Brain microvascular endothelial cell (primary cell): ENCODE data around the gene DOP1B.
"Not testable (repeated sequence)": the region's sequence is repeated elsewhere in the genome, so short reads cannot be mapped to it uniquely, and the experiment has no call there.

Experiments
- DNase-seq: peaks from one replicate; pipeline ENCODE4 v3.0.0-alpha.2; 2020
- H3K27ac ChIP-seq: fragments of 250-450 bp; sonication (Bioruptor Pico); 2 replicates; pipeline ENCODE4 v1.5.1; 2020; ENCODE audit warnings: mild to moderate bottlenecking, moderate library complexity
- H3K27me3 ChIP-seq: fragments of 250-450 bp; sonication (Bioruptor Pico); replicated peaks from 2 replicates; pipeline ENCODE4 v1.5.1; 2020; ENCODE audit warnings: mild to moderate bottlenecking
- H3K36me3 ChIP-seq: fragments of 250-450 bp; sonication (Bioruptor Pico); replicated peaks from 2 replicates; pipeline ENCODE4 v1.5.1; 2020; ENCODE audit warnings: mild to moderate bottlenecking
- H3K4me3 ChIP-seq: 2 replicates; pipeline ENCODE4 v1.5.1; 2011; ENCODE audit warnings: low read depth, mild to moderate bottlenecking, control low read depth, low read length, moderate library complexity
- CTCF ChIP-seq: IDR thresholded peaks from 2 replicates; pipeline ENCODE4 v1.5.1; 2011; ENCODE audit warnings: low read depth, mild to moderate bottlenecking, moderate library complexity, low read length, control low read depth, inconsistent platforms; ENCODE audit errors: missing control alignments
- in situ Hi-C: cut with HindIII; loops from 2 replicates; pipeline ENCODE4 v1.10.0; 2017; ENCODE audit warnings: low sequenced_read_pairs, low pct_ligation_motif_present

Gene DOP1B

GRCh38 chr21:36132696-36133095 lies 23.9 kb upstream of the DOP1B start:
- Histone ChIP-seq H3K27ac (no peak overlapping the region), H3K36me3 (no peaks in the 10 kb centered on the region), H3K4me3 (no peak overlapping the region), H3K27me3 (no peaks in the 10 kb centered on the region)
- in situ Hi-C loops, result no loop called here
- TF ChIP-seq CTCF, result no peak
- no peak for DNase-seq

GRCh38 chr21:36134803-36135390 lies 21.7 kb upstream of the DOP1B start, which contains the start of gene CBR3:
Gene CBR3 (plus strand): TSS chr21:36135079. CDS start chr21:36135193, 114 bp downstream.
- peak; percentile 33 for DNase-seq
- in situ Hi-C loops, result no loop called here
- Histone ChIP-seq H3K36me3 (no peaks in the 10 kb centered on the region), H3K27ac (peak within 1 kb of the TSS; percentile 69), H3K4me3 (peak within 1 kb of the TSS; percentile 70), H3K27me3 (no peaks in the 10 kb centered on the region)
- no peak for TF ChIP-seq CTCF

GRCh38 chr21:36135391-36136102 lies 21.1 kb upstream of the DOP1B start:
- DNase-seq, result peak; percentile 74
- Histone ChIP-seq H3K27me3 (no peaks in the 10 kb centered on the region), H3K27ac (peak overlapping the region; percentile 69), H3K4me3 (peak overlapping the region; percentile 70), H3K36me3 (no peaks in the 10 kb centered on the region)
- TF ChIP-seq CTCF, result no peak
- in situ Hi-C loops, result no loop called here

- H3K36me3 ChIP-seq, H3K4me3 ChIP-seq, H3K27me3 ChIP-seq, H3K27ac ChIP-seq, in situ Hi-C loops, DNase-seq: not testable (repeated sequence)
Measured at GRCh38 chr21:36139791-36140190, 16.8 kb upstream of the DOP1B start.

- H3K4me3 ChIP-seq, result no peak overlapping the region
- H3K27ac ChIP-seq, result no peak overlapping the region
- DNase-seq, result peak; percentile 72
- TF ChIP-seq CTCF, result peak; percentile 87
- H3K27me3 ChIP-seq, result no peaks in the 10 kb centered on the region
- in situ Hi-C loops, result no loop called here
- no peaks in the 10 kb centered on the region for H3K36me3 ChIP-seq
Measured at GRCh38 chr21:36141513-36141925, 15.1 kb upstream of the DOP1B start.

GRCh38 chr21:36144233-36144632 lies 12.4 kb upstream of the DOP1B start:
- H3K27me3 ChIP-seq, H3K27ac ChIP-seq, in situ Hi-C loops, H3K36me3 ChIP-seq, H3K4me3 ChIP-seq, DNase-seq: not testable (repeated sequence)
